ENCODE measurements around the gene CELSR1.

CELSR1 gene

GRCh38 chr22:46366327-46366731, 171.1 kb downstream of the CELSR1 start:
- H3K27me3 ChIP-seq (ENCODE audit: insufficient read depth, poor library complexity, severe bottlenecking) = peaks cover 15% of the 10 kb centered on the region
- DNase-seq (ENCODE audit: low read depth in 1 of 2, low spot score in 1 of 2) = no peak
- H3K4me3 ChIP-seq (replicated peaks; ENCODE audit: insufficient read depth, low read length) = no peak overlapping the region
- no peak overlapping the region for H3K27ac ChIP-seq (replicated peaks)
- TF ChIP-seq, protein P1, sequence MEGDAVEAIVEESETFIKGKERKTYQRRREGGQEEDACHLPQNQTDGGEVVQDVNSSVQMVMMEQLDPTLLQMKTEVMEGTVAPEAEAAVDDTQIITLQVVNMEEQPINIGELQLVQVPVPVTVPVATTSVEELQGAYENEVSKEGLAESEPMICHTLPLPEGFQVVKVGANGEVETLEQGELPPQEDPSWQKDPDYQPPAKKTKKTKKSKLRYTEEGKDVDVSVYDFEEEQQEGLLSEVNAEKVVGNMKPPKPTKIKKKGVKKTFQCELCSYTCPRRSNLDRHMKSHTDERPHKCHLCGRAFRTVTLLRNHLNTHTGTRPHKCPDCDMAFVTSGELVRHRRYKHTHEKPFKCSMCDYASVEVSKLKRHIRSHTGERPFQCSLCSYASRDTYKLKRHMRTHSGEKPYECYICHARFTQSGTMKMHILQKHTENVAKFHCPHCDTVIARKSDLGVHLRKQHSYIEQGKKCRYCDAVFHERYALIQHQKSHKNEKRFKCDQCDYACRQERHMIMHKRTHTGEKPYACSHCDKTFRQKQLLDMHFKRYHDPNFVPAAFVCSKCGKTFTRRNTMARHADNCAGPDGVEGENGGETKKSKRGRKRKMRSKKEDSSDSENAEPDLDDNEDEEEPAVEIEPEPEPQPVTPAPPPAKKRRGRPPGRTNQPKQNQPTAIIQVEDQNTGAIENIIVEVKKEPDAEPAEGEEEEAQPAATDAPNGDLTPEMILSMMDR (IDR thresholded peaks at IDR 0.05; ENCODE audit: insufficient read depth, low read length) = no peak
- TF ChIP-seq SPI1 (IDR thresholded peaks at IDR 0.05; ENCODE audit: borderline replicate concordance, low read depth) (no peak), POLR2AphosphoS5 (IDR thresholded peaks at IDR 0.05; ENCODE audit: low read depth) (no peak), REST (IDR thresholded peaks at IDR 0.05; ENCODE audit: insufficient replicate concordance, low read depth) (no peak), GABPA (IDR thresholded peaks at IDR 0.05; ENCODE audit: low read depth) (no peak)

- H3K27ac ChIP-seq (replicated peaks) = no peak overlapping the region
- H3K4me3 ChIP-seq (replicated peaks; ENCODE audit: insufficient read depth, low read length) = no peak overlapping the region
- peaks cover 12% of the 10 kb centered on the region for H3K27me3 ChIP-seq (ENCODE audit: insufficient read depth, poor library complexity, severe bottlenecking)
- DNase-seq (ENCODE audit: low read depth in 1 of 2, low spot score in 1 of 2) = no peak
- TF ChIP-seq REST (IDR thresholded peaks at IDR 0.05; ENCODE audit: insufficient replicate concordance, low read depth) = no peak
- TF ChIP-seq POLR2AphosphoS5 (IDR thresholded peaks at IDR 0.05; ENCODE audit: low read depth) = no peak
- TF ChIP-seq, protein P1 (IDR thresholded peaks at IDR 0.05; ENCODE audit: insufficient read depth, low read length) = no peak
- no peak for TF ChIP-seq GABPA (IDR thresholded peaks at IDR 0.05; ENCODE audit: low read depth)
- no peak for TF ChIP-seq SPI1 (IDR thresholded peaks at IDR 0.05; ENCODE audit: borderline replicate concordance, low read depth)
These were observed 172.2 kb downstream of the CELSR1 start for GRCh38 chr22:46365166-46365624.

- Histone ChIP-seq H3K27ac (replicated peaks) (no peak overlapping the region), H3K27me3 (ENCODE audit: insufficient read depth, poor library complexity, severe bottlenecking) (peaks cover 12% of the 10 kb centered on the region), H3K4me3 (replicated peaks; ENCODE audit: insufficient read depth, low read length) (no peak overlapping the region)
- no peak for DNase-seq (ENCODE audit: low read depth in 1 of 2, low spot score in 1 of 2)
- TF ChIP-seq, protein P1 (IDR thresholded peaks at IDR 0.05; ENCODE audit: insufficient read depth, low read length) = no peak
- TF ChIP-seq POLR2AphosphoS5 (IDR thresholded peaks at IDR 0.05; ENCODE audit: low read depth) (no peak), SPI1 (IDR thresholded peaks at IDR 0.05; ENCODE audit: borderline replicate concordance, low read depth) (no peak), GABPA (IDR thresholded peaks at IDR 0.05; ENCODE audit: low read depth) (no peak), REST (IDR thresholded peaks at IDR 0.05; ENCODE audit: insufficient replicate concordance, low read depth) (no peak)
These were observed 172.9 kb downstream of the CELSR1 start for GRCh38 chr22:46364341-46365165.
